WTC11 (cell line): ENCODE data around the gene CLTCL1. TPM values are rescaled to one million over a fixed set of nuclear protein-coding genes. Genes with fewer than 3 reads are reported as not detected.
A peak's percentile ranks its signal among the peaks of the same experiment; 100 is the strongest.

Experiments used
- ATAC-seq: fragments of 200-7000 bp; cut with Tn5 transposase; 2 replicates; pipeline ENCODE4 v1.10.0; 2021; ENCODE audit warnings: mild to moderate bottlenecking, moderate library complexity
- CTCF ChIA-PET: fragments of 300-600 bp; sonication (Branson Sonifier 250); formaldehyde crosslinking; loops from one replicate; lab custom pipeline; 2021; ENCODE audit warnings: antibody characterized with exemption; lab: Charles Lee
- POLR2A ChIA-PET: fragments of 350-600 bp; sonication (Branson Sonifier 250); formaldehyde crosslinking; loops from one replicate; lab custom pipeline; 2021; ENCODE audit warnings: antibody characterized with exemption; lab: Charles Lee
- DNase-seq: peaks from one replicate; pipeline ENCODE4 v3.0.0; 2021; ENCODE audit warnings: low spot score
- H3K27ac Mint-ChIP-seq: 2 replicates; pipeline ENCODE4 v1.8.0; 2021; ENCODE audit warnings: mixed read lengths
- H3K27me3 Mint-ChIP-seq: 2 replicates; pipeline ENCODE4 v1.8.0; 2021; ENCODE audit warnings: low read depth, mild to moderate bottlenecking, moderate library complexity, mixed read lengths
- H3K36me3 Mint-ChIP-seq: 2 replicates; pipeline ENCODE4 v1.8.0; 2021; ENCODE audit warnings: mixed read lengths
- H3K4me1 Mint-ChIP-seq: 2 replicates; pipeline ENCODE4 v1.8.0; 2022; ENCODE audit warnings: mixed read lengths
- H3K4me3 Mint-ChIP-seq: 2 replicates; pipeline ENCODE4 v1.8.0; 2021; ENCODE audit warnings: mild to moderate bottlenecking, moderate library complexity, mixed read lengths
- H3K9me3 Mint-ChIP-seq: 2 replicates; pipeline ENCODE4 v1.8.0; 2021; ENCODE audit warnings: mixed read lengths
- ATF2 ChIP-seq: sonication (generic); formaldehyde crosslinking; IDR thresholded peaks from 2 replicates; pipeline ENCODE4 v1.8.1; 2022; ENCODE audit warnings: low read depth, missing genetic modification reagents, borderline replicate concordance
- CREB1 ChIP-seq: sonication (generic); formaldehyde crosslinking; IDR thresholded peaks from 2 replicates; pipeline ENCODE4 v1.8.0; 2023; ENCODE audit warnings: mild to moderate bottlenecking, missing genetic modification reagents
- CTCF ChIP-seq: fragments of 200-600 bp; IDR thresholded peaks from 2 replicates; pipeline ENCODE4 v1.8.0; 2022; ENCODE audit warnings: antibody characterized with exemption
- E2F1 ChIP-seq: sonication (generic); formaldehyde crosslinking; IDR thresholded peaks from 2 replicates; pipeline ENCODE4 v1.8.0; 2022; ENCODE audit warnings: mild to moderate bottlenecking, missing genetic modification reagents
- ELF4 ChIP-seq: sonication (generic); formaldehyde crosslinking; IDR thresholded peaks from 2 replicates; pipeline ENCODE4 v1.8.1; 2022; ENCODE audit warnings: low read depth, mild to moderate bottlenecking, moderate library complexity, missing genetic modification reagents
- ETV6 ChIP-seq: sonication (generic); formaldehyde crosslinking; IDR thresholded peaks from 2 replicates; pipeline ENCODE4 v1.8.1; 2022; ENCODE audit warnings: mild to moderate bottlenecking, missing genetic modification reagents
- FOXP1 ChIP-seq: sonication (generic); formaldehyde crosslinking; IDR thresholded peaks from 2 replicates; pipeline ENCODE4 v1.8.0; 2022; ENCODE audit warnings: missing genetic modification reagents, mild to moderate bottlenecking, moderate library complexity, borderline replicate concordance
- GRHL2 ChIP-seq: fragments of 250-450 bp; sonication (Bioruptor Pico); IDR thresholded peaks from 2 replicates; pipeline ENCODE4 v1.8.0; 2022; ENCODE audit warnings: mild to moderate bottlenecking, moderate library complexity; ENCODE audit not compliant: insufficient replicate concordance, severe bottlenecking
- GTF2I ChIP-seq: fragments of 250-450 bp; sonication (Bioruptor Pico); conservative IDR thresholded peaks from 2 replicates; pipeline ENCODE4 v1.4.0; 2021; ENCODE audit warnings: mild to moderate bottlenecking
- NFYB ChIP-seq: sonication (generic); formaldehyde crosslinking; conservative IDR thresholded peaks from 2 replicates; pipeline ENCODE4 v1.8.0; 2022; ENCODE audit warnings: low read depth, missing genetic modification reagents
- SMAD3 ChIP-seq: sonication (generic); formaldehyde crosslinking; IDR thresholded peaks from 2 replicates; pipeline ENCODE4 v1.8.0; 2022; ENCODE audit warnings: missing genetic modification reagents, mild to moderate bottlenecking, borderline replicate concordance
- TCF7 ChIP-seq: sonication (generic); formaldehyde crosslinking; IDR thresholded peaks from 2 replicates; pipeline ENCODE4 v1.8.0; 2022; ENCODE audit warnings: mild to moderate bottlenecking, low read depth, missing genetic modification reagents, moderate library complexity
- TEAD1 ChIP-seq: sonication (generic); formaldehyde crosslinking; IDR thresholded peaks from 2 replicates; pipeline ENCODE4 v1.8.0; 2022; ENCODE audit warnings: mild to moderate bottlenecking, missing genetic modification reagents
- TEAD4 ChIP-seq: sonication (generic); formaldehyde crosslinking; IDR thresholded peaks from 2 replicates; pipeline ENCODE4 v1.8.0; 2022; ENCODE audit warnings: mild to moderate bottlenecking, missing genetic modification reagents
- USF2 ChIP-seq: sonication (generic); formaldehyde crosslinking; IDR thresholded peaks from 2 replicates; pipeline ENCODE4 v1.8.1; 2023; ENCODE audit warnings: mild to moderate bottlenecking, missing genetic modification reagents, moderate library complexity
- ZNF263 ChIP-seq: sonication (generic); formaldehyde crosslinking; IDR thresholded peaks from 2 replicates; pipeline ENCODE4 v1.8.1; 2022; ENCODE audit warnings: low read depth, mild to moderate bottlenecking, moderate library complexity, missing genetic modification reagents
- total RNA-seq: library from RNA; stranded (reverse); gene quantifications from 3 replicates; pipeline ENCODE4 v1.2.3, GENCODE V29; 2021

Gene CLTCL1
- total RNA-seq, 1 experiment from 2014 or later: 15.5 TPM

GRCh38 chr22:19148417-19149046, 143.0 kb downstream of the CLTCL1 start (continued):
- no peak for TF ChIP-seq ETV6 (CRISPR knock-in tag)
- no peak for TF ChIP-seq GTF2I (CRISPR knock-in tag)
- TF ChIP-seq CTCF: no peak
- no peak for TF ChIP-seq ELF4 (CRISPR knock-in tag)
- TF ChIP-seq TCF7: no peak

- ChIA-PET POLR2A (interaction anchor here (0.7 kb wide), 1 partner anchor 27 kb away, joined by 3 read pairs; no protein-coding TSS in a partner anchor), CTCF (interaction anchor here (0.6 to 3.5 kb wide), 13 partner anchors 11 to 482 kb away, joined by 3 to 22 read pairs (median 3); partner anchors contain the start of genes DGCR2 and SLC25A1)
- Mint-ChIP-seq H3K4me1 (peaks cover 24% of the 10 kb centered on the region), H3K27me3 (peaks cover 61% of the 10 kb centered on the region), H3K36me3 (peaks cover 4% of the 10 kb centered on the region; the same call in 1 of the 2 replicates), H3K9me3 (0 out of 2 replicates have a peak, but pooled peaks cover 4% of the 10 kb centered on the region), H3K27ac (no peak overlapping the region), H3K4me3 (no peak overlapping the region)
- no peak for TF ChIP-seq SMAD3 (CRISPR knock-in tag)
- ATAC-seq (no peak), DNase-seq (peak; percentile 28)
Measured at GRCh38 chr22:19147195-19147780, 144.2 kb downstream of the CLTCL1 start.

- Mint-ChIP-seq H3K4me1 (peaks cover 24% of the 10 kb centered on the region), H3K27me3 (peaks cover 52% of the 10 kb centered on the region), H3K36me3 (peaks cover 2% of the 10 kb centered on the region; the same call in 1 of the 2 replicates), H3K27ac (no peak overlapping the region), H3K4me3 (no peak overlapping the region), H3K9me3 (no peaks in the 10 kb centered on the region)
- TF ChIP-seq TEAD1 (no peak), TCF7 (no peak), GRHL2 (CRISPR knock-in tag) (no peak), USF2 (no peak), NFYB (CRISPR knock-in tag) (no peak), CTCF (no peak), CREB1 (no peak), GTF2I (CRISPR knock-in tag) (no peak)
- DNase-seq: no peak
- ATAC-seq: no peak
- POLR2A ChIA-PET: no interaction called here
- CTCF ChIA-PET: interaction anchor here (1.0 to 3.5 kb wide), 11 partner anchors 14 to 483 kb away, joined by 3 to 22 read pairs (median 3); partner anchors contain the start of genes DGCR2 and SLC25A1
Measured at GRCh38 chr22:19146215-19146968, 145.1 kb downstream of the CLTCL1 start.

GRCh38 chr22:19143967-19144400, 147.5 kb downstream of the CLTCL1 start:
- Mint-ChIP-seq H3K27ac (peak overlapping the region; percentile 94), H3K9me3 (no peaks in the 10 kb centered on the region), H3K4me1 (peaks cover 20% of the 10 kb centered on the region), H3K27me3 (peaks cover 36% of the 10 kb centered on the region), H3K4me3 (peak overlapping the region; percentile 100), H3K36me3 (peaks cover 16% of the 10 kb centered on the region)
- CTCF ChIA-PET: interaction anchor here (0.6 to 2.1 kb wide), 36 partner anchors 9 to 497 kb away, joined by 3 to 17 read pairs (median 5); partner anchors contain the start of genes CDC45, DGCR2 and SLC25A1
- ATAC-seq (no peak), DNase-seq (no peak)
- POLR2A ChIA-PET: interaction anchor here (0.7 to 1.2 kb wide), 5 partner anchors 21 to 34 kb away, joined by 3 to 8 read pairs (median 3); partner anchors contain the start of genes DGCR2 and SLC25A1
- no peak for TF ChIP-seq TCF7
- TF ChIP-seq E2F1 (CRISPR knock-in tag): no peak
- TF ChIP-seq CTCF: no peak
- TF ChIP-seq TEAD1: no peak
- TF ChIP-seq FOXP1 (CRISPR knock-in tag): no peak
- TF ChIP-seq ZNF263 (CRISPR knock-in tag): no peak
- TF ChIP-seq TEAD4 (CRISPR knock-in tag): no peak
- no peak for TF ChIP-seq ATF2 (CRISPR knock-in tag)
